HCT116 (cell line): ENCODE results near the gene PCDH18.

Source experiments
- CEBPB ChIP-seq: IDR thresholded peaks from 2 replicates; pipeline ENCODE4 v1.6.1; 2012; ENCODE audit warnings: low read depth
- CTCF ChIP-seq, 3 experiments: fragments of 200-600 bp in 1 of 3; sonication (generic) in 1 of 3; IDR thresholded peaks in 2 of 3; conservative IDR thresholded peaks in 1 of 3; 2 replicates each; pipeline ENCODE4 v1.5.1; 2012 to 2017; ENCODE audit warnings: low read depth in 2 of 3, low read length in 2 of 3, antibody characterized with exemption in 1 of 3, borderline replicate concordance in 1 of 3, control low read depth in 1 of 3, mild to moderate bottlenecking in 1 of 3, mixed read lengths in 1 of 3, mixed run types in 1 of 3, moderate library complexity in 1 of 3; ENCODE audit not compliant: insufficient read depth in 1 of 3
- MAX ChIP-seq: IDR thresholded peaks from 2 replicates; pipeline ENCODE4 v1.6.1; 2012
- POLR2A ChIP-seq: IDR thresholded peaks from 2 replicates; pipeline ENCODE4 v1.7.0; 2011; ENCODE audit warnings: borderline replicate concordance; ENCODE audit not compliant: insufficient read depth, insufficient read length; ENCODE audit errors: extremely low read depth
- REST ChIP-seq: IDR thresholded peaks from 2 replicates; pipeline ENCODE4 v1.6.1; 2012; ENCODE audit warnings: low read depth
- SIN3A ChIP-seq: IDR thresholded peaks from 2 replicates; pipeline ENCODE4 v1.6.1; 2012; ENCODE audit warnings: low read depth

GRCh38 chr4:137502339-137503129, 29.8 kb downstream of the PCDH18 start:
- TF ChIP-seq POLR2A (no peak), CTCF (IDR thresholded peaks at IDR 0.05 in 2 of 3, conservative IDR thresholded peaks at IDR 0.05 in 1 of 3; ENCODE audit: borderline replicate concordance in 1 of 3, insufficient read depth in 1 of 3, low read depth in 2 of 3, low read length in 2 of 3) (no peak), SIN3A (no peak), CEBPB (no peak), MAX (no peak), REST (no peak)
